ENCODE data around the gene FYB1. TPM values are rescaled to one million over a fixed set of nuclear protein-coding genes. Genes with fewer than 3 reads are reported as not detected.

Gene FYB1
- total RNA-seq, 1 experiment from 2014 or later, result 0.52 TPM

- peak; percentile 65; the same call in 1 of the 2 replicates for TF ChIP-seq ZSCAN18 (CRISPR knock-in tag; IDR thresholded peaks at IDR 0.05)
- no peak for TF ChIP-seq IRF2 (CRISPR knock-in tag; IDR thresholded peaks at IDR 0.05; ENCODE audit: borderline replicate concordance, low read depth)
- no peak for TF ChIP-seq AFF4 (CRISPR knock-in tag; IDR thresholded peaks at IDR 0.05; ENCODE audit: borderline replicate concordance)
- TF ChIP-seq MAX (CRISPR knock-in tag; IDR thresholded peaks at IDR 0.05), result no peak
- TF ChIP-seq AR (CRISPR knock-in tag; IDR thresholded peaks at IDR 0.05), result no peak
- TF ChIP-seq ZNF425 (CRISPR knock-in tag; conservative IDR thresholded peaks at IDR 0.05), result no peak
- no peak for TF ChIP-seq NFYB (CRISPR knock-in tag; conservative IDR thresholded peaks at IDR 0.05; ENCODE audit: low read depth)
- TF ChIP-seq ATF1 (CRISPR knock-in tag; IDR thresholded peaks at IDR 0.05), result no peak
- no peak for TF ChIP-seq NR3C1 (CRISPR knock-in tag; conservative IDR thresholded peaks at IDR 0.05; ENCODE audit: low read depth)
- no peak for TF ChIP-seq MYBL2 (CRISPR knock-in tag; IDR thresholded peaks at IDR 0.05)
- no peak for TF ChIP-seq E2F4 (CRISPR knock-in tag; IDR thresholded peaks at IDR 0.05; ENCODE audit: borderline replicate concordance, low read depth)
- no peak for TF ChIP-seq TP53 (CRISPR knock-in tag; IDR thresholded peaks at IDR 0.05)
- no peak for TF ChIP-seq FOXP4 (CRISPR knock-in tag; IDR thresholded peaks at IDR 0.05)
- 0 out of 2 replicates have a peak, but pooled peaks have one; percentile 31 for TF ChIP-seq MXD4 (CRISPR knock-in tag; IDR thresholded peaks at IDR 0.05; ENCODE audit: borderline replicate concordance)
- no peak for TF ChIP-seq ELF4 (CRISPR knock-in tag; IDR thresholded peaks at IDR 0.05; ENCODE audit: low read depth)
- Mint-ChIP-seq H3K4me1 (peaks cover 16% of the 10 kb centered on the region), H3K27me3 (ENCODE audit: low read depth) (no peaks in the 10 kb centered on the region), H3K36me3 (no peaks in the 10 kb centered on the region), H3K4me3 (no peak overlapping the region), H3K27ac (no peak overlapping the region), H3K9me3 (0 out of 2 replicates have a peak, but pooled peaks cover 6% of the 10 kb centered on the region)
- CTCF ChIA-PET, result interaction anchor here (1.0 kb wide), 2 partner anchors 67 to 275 kb away, joined by 3 to 4 read pairs; partner anchors contain the start of gene DAB2
- DNase-seq (ENCODE audit: low spot score) (no peak), ATAC-seq (no peak)
- POLR2A ChIA-PET, result no interaction called here
These were observed 69.4 kb downstream of the FYB1 start for GRCh38 chr5:39149966-39150365.

All from WTC11 (cell line).